Measurements from ENCODE around the gene PDLIM3.

DNA sequence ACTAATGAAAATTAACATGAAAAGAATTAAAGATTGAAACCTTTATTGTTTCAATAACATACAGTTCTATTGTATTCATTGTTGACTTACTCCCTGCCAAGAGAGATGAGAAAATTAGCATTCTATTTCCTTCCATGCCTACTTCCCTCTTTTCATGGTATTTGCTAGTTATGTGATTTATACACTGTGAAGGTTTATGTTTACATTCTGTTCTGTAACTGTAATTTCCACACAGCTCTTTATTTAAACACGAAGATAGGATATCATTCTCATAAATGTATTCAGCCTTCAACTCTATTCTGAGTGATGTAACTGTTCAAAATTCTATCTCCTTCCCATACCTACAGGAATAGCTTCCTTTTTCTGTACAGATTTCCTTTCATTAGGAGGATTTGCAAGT, 70.4 kb downstream of the PDLIM3 start:
- TF ChIP-seq CTCF (IDR thresholded peaks at IDR 0.05; ENCODE audit: low read depth, low read length) (no peak), POLR2A (IDR thresholded peaks at IDR 0.05; ENCODE audit: extremely low read depth, insufficient read length) (no peak), MAX (IDR thresholded peaks at IDR 0.05; ENCODE audit: low read depth, low read length) (no peak)

Data from NB4 (cell line).